Stimulated activated CD4-positive, alpha-beta T cell treated with anti-CD3 and anti-CD28 coated beads, Interleukin-1b, Interleukin-23, amount 100 ng/mL, for 1 hour (primary cell): Measurements from ENCODE around the gene SSBP3.
"Not testable (repeated sequence)": the region's sequence is repeated elsewhere in the genome, so short reads cannot be mapped to it uniquely, and the experiment has no call there.

Experiments
- DNase-seq, 2 donors: peaks; one replicate each; pipeline ENCODE4 v3.0.0-alpha.2; 2020; ENCODE audit warnings: low read depth in 2 of 2

SSBP3 gene

GRCh38 chr1:54244655-54245054 lies 161.5 kb downstream of the SSBP3 start:
- no peak for DNase-seq

GRCh38 chr1:54243022-54243421 lies 163.2 kb downstream of the SSBP3 start:
- DNase-seq = no peak

- no peak for DNase-seq
Observed at GRCh38 chr1:54241364-54241763, 164.8 kb downstream of the SSBP3 start.

- no peak for DNase-seq
Observed at GRCh38 chr1:54240741-54241335, 165.4 kb downstream of the SSBP3 start.

- no peak for DNase-seq
Observed at GRCh38 chr1:54239631-54240031, 166.6 kb downstream of the SSBP3 start.

- no peak for DNase-seq
Observed at GRCh38 chr1:54239035-54239383, 167.2 kb downstream of the SSBP3 start.

GRCh38 chr1:54238353-54239034 lies 167.7 kb downstream of the SSBP3 start:
- no peak for DNase-seq

GRCh38 chr1:54237586-54237985 lies 168.6 kb downstream of the SSBP3 start:
- no peak for DNase-seq

- no peak for DNase-seq
Observed at GRCh38 chr1:54234284-54234683, 171.9 kb downstream of the SSBP3 start.

- DNase-seq = not testable (repeated sequence)
Observed at GRCh38 chr1:54233196-54233595, 173.0 kb downstream of the SSBP3 start.

GRCh38 chr1:54230507-54231339 lies 175.5 kb downstream of the SSBP3 start:
- DNase-seq = no peak

GRCh38 chr1:54229281-54229891 lies 176.8 kb downstream of the SSBP3 start:
- DNase-seq = no peak

- no peak for DNase-seq
Observed at GRCh38 chr1:54228638-54229079, 177.5 kb downstream of the SSBP3 start.

GRCh38 chr1:54227891-54228310 lies 178.3 kb downstream of the SSBP3 start:
- no peak for DNase-seq

- no peak for DNase-seq
Observed at GRCh38 chr1:54227091-54227602, 179.0 kb downstream of the SSBP3 start.

- DNase-seq = no peak
Observed at GRCh38 chr1:54225986-54226559, 180.1 kb downstream of the SSBP3 start.

GRCh38 chr1:54225378-54225777 lies 180.8 kb downstream of the SSBP3 start:
- DNase-seq = no peak

GRCh38 chr1:54224233-54224632 lies 182.0 kb downstream of the SSBP3 start:
- no peak for DNase-seq

- no peak for DNase-seq
Observed at GRCh38 chr1:54223441-54224202, 182.6 kb downstream of the SSBP3 start.

GRCh38 chr1:54222711-54223110 lies 183.5 kb downstream of the SSBP3 start:
- no peak for DNase-seq

- DNase-seq = no peak
Observed at GRCh38 chr1:54221867-54222484, 184.2 kb downstream of the SSBP3 start.
